ENCODE results near the gene USP25.

DNA sequence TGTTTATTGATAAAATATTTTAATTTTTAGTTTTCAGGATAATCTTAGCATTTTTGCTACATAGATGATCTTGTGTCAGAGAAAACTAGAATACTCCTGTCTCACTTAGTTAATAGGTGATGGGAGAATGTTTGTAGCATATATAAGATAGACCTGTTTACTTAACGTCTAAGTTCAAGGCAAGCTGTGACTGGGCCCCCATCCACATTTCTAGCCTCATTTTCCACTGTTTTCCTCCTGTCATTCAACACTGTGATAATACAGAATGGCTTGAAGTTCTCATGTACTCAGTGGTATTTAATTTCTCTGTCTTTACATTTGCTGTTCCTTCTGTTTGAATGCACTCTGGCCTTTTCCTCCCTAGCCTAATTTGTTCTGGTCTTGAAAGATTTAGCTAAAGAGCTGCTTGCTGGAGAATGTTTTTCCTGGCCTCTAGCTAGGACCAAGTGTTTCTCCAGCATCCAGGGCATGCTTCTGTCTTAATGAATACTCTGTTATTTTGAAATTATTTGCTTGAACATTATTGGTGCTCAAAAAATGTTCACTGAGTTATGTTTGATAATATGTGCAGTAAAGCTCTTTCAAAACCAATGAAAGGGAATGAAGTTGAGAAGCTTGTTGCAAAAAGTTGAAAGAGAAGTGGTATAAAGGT lies 37.3 kb downstream of the USP25 start:
- TF ChIP-seq, protein P1, sequence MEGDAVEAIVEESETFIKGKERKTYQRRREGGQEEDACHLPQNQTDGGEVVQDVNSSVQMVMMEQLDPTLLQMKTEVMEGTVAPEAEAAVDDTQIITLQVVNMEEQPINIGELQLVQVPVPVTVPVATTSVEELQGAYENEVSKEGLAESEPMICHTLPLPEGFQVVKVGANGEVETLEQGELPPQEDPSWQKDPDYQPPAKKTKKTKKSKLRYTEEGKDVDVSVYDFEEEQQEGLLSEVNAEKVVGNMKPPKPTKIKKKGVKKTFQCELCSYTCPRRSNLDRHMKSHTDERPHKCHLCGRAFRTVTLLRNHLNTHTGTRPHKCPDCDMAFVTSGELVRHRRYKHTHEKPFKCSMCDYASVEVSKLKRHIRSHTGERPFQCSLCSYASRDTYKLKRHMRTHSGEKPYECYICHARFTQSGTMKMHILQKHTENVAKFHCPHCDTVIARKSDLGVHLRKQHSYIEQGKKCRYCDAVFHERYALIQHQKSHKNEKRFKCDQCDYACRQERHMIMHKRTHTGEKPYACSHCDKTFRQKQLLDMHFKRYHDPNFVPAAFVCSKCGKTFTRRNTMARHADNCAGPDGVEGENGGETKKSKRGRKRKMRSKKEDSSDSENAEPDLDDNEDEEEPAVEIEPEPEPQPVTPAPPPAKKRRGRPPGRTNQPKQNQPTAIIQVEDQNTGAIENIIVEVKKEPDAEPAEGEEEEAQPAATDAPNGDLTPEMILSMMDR (IDR thresholded peaks at IDR 0.05) = no peak
- no peak for TF ChIP-seq SIN3A (IDR thresholded peaks at IDR 0.05; ENCODE audit: borderline replicate concordance, insufficient read depth, low read depth, low read length)
- no peak for TF ChIP-seq TCF7L2 (IDR thresholded peaks at IDR 0.05; ENCODE audit: low read depth, low read length)
- TF ChIP-seq POLR2AphosphoS5 (IDR thresholded peaks at IDR 0.05; ENCODE audit: low read depth, low read length) = no peak

Data from Panc1 (cell line).